CD1c-positive myeloid dendritic cell (primary cell): ENCODE data around the gene MAFG.

Experiments used
- DNase-seq: peaks from one replicate; pipeline ENCODE4 v3.0.0-alpha.2; 2016; ENCODE audit errors: extremely low spot score

Gene MAFG

DNA sequence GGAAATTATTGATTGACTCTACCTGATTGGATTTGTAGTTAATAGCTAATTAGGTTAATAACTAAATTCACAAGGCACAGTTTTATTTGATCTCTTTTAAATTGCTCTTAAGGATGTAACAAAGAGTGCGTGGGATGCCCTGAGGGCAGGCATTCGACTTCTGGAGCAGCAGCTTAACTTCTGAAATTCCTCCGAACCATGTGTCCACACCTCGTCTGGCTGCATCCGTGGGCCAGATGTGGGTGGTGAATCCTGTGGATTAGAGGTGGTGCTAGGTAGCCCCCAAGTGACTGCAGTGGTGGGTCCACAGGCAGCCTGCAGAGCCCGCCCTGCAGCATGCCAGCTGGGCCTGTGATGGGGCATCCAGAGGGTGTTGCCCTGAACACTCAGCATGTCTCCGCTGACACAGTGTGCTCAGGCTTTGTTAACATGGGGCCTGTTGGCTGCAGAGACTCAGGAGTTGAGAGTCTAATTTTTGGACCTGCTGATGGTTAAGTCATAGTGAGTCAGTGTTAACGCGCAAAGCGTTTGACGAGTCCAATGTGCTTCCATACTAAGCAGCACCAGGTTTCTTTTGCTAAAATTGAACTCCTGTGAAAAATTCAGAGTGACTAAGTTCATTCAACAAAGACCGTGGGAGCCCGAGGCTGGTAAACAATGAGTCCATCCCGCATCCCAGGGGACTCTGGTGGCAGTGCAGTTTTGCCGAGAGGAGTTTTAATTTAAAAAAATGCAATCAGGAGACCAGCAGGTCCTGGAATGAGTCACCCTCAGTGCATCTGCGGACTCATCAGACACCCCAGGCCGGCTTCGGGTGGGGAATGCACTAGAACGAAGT lies 29.3 kb downstream of the MAFG start:
- no peak for DNase-seq

DNA sequence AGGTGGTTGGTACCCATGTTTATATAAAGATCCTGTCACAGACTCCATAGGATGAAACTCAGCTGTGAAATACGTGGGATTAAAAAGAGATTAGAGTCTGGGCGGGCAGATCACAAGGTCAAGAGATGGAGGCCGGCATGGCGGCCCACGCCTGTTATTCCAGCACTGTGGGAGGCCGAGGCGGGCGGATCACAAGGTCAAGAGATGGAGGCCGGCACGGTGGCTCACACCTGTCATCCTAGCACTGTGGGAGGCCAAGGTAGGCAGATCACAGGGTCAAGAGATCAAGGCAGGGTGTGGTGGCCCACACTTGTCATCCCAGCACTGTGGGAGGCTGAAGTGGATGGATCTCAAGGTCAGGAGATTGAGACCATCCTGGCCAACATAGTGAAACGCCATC lies 32.1 kb downstream of the MAFG start:
- DNase-seq = no peak

DNA sequence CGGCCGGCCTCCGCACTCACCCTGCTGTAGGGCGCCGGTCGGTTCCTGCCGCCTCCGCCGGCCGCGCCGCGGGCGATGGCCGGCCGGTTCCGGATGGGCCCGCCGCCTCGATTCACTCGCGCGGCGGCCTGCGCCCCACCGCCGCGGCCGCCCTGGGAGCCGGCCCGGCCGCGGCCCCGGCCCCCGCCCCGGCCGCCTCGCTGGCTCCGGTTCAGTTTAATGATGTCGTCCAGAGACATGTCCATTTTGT lies 36.3 kb downstream of the MAFG start:
- peak; percentile 29 for DNase-seq

DNA sequence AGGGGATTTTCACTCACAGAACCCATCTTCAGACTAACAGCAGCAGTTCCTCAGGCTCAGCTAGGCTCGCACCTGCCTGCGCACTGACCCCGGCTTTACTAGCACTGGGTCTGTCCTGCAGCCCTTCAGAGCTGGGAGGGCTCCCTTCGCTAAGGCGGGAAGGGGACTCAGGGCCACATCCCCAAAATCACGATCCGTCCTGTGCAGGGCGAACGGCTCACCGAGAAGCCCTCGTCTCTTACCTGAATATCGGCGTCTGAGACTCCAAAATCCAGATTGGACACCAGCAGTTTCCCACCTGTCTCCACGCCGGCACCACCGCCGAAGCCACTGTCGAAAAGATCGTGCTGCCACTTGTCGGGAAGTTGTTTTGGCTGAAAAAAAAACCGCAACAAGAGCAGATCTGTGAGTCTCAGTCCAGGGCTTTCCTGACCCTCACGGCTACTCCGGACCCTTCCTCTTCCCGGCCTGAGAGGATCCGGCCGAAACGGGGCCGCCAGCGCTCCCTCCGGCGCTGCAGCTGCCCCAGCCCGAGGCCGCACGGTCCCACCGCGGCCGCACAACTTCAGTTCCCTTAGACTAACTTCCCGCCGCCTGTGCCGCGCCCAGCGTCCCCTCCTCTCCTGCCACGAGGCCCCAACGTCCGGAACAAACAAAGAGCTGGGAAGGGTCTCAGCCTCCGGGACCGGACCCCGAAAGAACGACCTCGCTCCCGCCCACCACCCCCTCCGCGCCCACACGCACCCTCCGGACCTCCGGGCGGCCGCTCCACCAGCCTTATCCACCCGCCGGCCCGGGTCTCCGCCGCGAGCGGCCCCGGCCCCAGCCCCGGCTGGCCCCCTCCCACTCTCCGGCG lies 36.9 kb downstream of the MAFG start:
- DNase-seq = peak; percentile 60

DNA sequence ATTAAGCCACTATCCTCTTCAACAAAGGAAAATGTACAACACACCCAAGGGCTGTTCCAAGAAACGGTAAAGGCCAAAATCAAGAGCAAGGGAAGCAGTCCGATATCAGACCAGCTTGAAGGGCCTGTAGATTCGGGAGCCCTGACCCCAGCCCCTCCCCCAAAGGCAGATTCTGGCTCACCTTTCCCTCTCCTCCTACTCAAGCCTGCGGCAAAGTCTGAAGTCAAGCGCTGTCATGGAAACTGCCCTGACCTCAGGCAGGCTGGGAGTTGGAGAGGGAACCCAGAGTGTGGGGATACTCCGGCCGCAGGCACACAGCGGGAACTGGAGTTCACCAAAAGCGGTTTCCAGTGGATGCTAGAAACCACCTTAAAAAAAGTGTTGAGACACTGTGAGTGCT lies 37.9 kb downstream of the MAFG start:
- DNase-seq = no peak

DNA sequence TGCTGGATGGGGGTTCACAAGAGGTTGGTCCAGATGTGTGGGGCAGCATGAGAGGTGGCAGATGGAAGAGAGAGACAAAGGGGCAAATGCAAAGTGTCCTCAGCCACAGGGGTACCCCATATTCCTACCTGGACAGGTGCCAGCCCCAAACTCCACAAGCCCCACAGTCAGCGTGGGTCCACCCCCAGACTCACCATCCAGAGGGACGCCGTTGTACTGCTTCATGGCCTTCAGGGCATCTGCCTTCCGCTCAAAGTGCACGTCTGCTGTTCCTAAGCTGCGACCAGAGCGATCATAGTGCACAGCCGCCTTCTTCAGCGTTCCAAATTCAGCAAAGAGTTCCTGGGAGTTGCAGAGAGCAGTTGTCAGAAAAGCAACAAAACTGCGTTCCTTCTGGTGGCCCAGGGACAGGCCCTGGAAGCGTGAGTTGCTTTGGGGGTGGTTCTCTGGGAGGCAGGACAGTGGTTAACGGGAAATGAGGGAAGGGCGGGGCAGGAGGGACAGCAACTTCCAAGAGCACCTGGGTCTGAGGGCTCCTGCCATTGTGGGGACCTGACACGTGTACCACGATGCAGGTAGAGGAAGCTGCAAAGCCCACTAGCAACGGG lies 38.4 kb downstream of the MAFG start:
- DNase-seq = no peak

DNA sequence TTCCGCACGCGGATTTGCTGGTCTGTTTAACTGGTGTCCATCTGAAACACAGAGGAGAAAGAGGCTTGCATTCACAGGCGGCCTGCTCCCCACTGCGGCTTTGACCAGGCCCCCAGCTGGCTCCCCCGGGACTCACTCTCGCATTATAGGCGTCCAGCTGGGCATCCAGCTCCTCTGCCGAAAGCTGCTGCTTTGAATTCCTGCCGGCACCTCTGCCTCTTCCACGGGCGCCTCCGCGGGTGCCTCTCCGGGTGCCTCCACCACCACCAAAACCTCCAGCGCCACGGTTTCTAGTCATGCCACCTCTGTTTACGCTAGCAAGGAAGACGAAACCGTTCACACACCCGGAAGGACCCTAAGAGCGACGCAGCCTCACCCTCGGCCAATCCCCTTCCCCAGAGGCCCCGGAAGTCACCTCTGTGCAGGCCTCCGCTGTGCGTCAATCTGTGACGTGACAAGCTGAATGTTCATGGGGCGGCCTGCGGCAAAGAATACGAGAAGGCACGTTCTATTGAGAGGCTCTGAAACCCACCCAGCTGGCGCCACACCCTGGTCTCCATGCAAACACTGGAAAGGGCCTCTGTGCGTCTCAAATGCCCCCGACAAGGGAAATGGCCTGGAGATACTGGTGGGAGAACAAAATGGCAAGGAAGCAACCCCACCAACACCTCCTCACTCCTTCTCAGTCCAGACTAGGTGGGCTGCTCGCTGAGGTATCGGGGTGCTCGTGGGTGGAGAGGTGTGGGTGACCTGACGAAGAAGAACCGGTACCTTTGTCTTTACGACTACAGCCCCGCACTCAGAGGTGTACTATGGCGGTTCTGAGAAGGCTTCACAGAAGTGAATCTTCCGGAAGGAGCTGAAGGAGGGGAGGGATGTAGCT lies 39.2 kb downstream of the MAFG start:
- DNase-seq = no peak

DNA sequence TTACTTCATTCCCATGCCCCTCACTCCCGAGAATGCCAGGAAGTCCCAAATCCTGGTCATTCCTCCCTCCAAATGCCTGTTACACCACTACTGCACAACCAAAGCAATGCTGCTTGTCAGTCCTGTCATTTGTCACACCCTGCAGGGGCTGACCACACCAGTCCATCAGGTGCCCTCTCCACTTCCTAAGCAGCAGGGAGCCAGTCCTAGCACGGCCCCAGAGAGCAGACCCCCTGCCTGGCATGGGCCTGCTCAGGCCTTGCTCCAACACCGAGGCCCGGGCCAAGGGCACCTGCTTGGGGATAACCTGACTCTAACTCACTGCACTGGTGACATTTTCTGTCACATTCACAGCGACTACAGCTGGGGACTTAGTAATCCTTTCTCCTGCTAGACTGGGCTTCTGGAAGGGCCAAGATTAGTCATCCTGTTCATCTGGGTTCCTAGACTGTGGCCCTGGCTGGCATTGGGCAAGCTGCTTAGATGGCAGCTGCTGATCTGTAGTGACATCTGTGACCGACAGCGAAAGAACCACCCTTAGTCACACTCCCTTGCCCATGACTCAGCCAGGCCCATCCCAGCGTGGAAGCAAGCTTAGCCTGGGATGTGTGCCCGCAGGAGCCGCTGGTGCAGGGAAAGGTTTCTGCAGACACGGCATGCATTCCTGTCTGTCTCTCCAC lies 41.5 kb downstream of the MAFG start:
- DNase-seq = no peak

DNA sequence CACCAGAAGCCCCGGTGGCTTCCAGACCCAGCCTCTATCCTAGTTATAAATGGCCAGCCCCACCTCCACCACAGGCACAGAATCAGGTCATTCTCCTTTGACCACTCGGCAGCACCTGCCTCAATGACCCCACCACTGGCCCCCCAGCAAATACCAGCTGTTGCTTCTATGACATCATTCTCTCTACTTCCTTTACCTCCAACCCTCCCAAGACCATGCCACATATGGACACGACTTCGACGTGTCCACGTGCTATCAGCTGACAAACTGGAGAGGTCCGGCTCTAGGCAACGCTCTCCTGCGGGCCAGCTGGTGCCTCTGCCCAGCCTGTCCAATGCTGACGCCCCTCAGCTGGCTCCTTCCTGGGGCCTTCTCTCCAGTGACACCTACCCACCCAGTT lies 42.1 kb downstream of the MAFG start:
- DNase-seq = no peak

DNA sequence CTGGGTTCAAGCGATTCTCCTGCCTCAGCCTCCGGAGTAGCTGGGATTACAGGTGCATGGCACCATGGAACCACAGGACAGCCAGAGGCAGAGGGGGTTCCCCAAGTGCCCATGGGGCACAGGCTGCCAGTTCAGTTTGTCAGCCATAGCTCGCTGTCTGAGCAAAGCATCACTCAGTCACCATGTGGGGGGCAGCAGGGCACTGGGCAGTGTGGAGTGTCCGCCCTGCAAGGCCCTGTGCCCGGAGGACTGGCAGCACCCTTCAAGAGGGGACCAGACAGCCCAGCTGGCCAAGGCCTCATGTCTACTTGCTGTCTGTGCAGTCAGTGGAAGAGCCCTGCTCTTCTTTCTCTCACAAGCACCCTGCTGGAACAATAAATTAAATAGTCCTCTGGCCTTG lies 42.6 kb downstream of the MAFG start:
- no peak for DNase-seq

DNA sequence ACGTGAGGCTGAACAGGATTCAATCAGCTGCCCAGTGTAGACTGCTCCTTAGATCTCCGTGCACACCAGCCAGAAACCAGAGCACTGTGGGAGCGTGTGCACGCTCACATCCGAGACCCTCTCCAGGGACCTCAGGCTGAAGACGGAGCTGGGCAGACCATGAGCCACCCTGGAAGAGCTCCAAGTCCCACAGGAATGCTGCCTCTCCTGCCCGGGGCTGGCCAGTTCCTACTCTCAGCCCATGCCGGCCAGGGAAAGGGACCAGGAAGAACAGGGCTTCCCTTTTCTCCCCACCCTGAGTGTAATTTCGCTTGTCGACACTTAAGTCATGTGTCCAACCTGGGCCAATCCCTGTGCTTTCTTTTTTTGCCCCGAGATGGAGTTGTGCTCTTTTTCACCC lies 43.0 kb downstream of the MAFG start:
- DNase-seq = no peak

DNA sequence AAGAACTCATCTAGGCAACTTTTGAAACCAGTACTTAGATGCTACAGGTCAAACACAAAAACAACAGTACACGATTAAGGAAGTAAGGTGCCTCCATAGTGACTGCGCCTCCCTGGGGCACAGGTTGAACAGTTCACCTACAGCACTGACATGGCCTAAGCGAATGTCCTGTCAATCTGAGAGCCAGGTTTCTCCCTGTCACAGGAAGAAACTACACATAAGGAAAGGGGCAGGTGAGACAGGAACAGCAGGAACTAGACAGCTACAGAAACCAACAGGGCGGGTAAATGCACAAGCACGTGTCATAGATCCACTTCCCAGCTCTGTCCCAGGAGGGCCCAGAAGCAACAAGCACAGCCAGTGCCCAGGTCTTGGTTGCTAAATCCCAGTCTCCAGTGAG lies 48.4 kb downstream of the MAFG start:
- no peak for DNase-seq

DNA sequence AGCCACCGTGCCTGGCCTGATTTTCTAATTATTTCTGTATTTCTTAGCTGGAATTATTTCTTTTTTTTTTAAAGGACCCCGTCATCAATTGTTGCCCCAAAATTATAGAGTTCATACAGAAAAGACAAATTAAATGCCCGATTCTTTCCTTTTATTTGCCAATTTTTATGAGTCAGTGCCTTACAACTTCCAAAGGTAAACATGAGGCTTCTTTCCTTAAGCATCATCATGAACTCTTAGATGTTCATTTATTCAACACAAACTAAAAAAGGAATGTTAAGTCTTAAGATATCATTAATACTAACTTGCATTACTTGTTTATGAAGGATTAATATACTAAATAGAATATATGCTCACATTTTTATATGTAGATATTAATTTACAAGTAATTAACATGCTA lies 49.2 kb downstream of the MAFG start:
- no peak for DNase-seq

DNA sequence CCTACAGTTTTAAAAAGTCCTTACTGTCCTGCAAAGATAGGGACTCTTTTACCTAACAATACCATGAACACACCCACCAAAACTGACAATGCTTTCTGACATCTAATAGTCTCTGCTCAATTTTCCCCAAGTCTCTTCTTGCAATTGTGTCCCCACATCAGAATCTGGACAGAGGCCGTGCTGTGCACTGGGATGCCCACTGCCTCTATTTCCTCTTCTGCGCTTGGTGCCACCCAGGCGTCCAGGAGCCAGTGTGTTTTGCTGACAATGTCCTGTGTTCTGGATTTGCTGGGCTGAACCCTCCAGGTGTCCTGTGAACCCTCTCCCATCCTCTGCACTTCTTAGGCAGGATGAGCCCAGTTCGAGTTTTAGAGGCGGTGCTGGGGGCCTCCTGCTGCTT lies 50.0 kb downstream of the MAFG start:
- DNase-seq = no peak

DNA sequence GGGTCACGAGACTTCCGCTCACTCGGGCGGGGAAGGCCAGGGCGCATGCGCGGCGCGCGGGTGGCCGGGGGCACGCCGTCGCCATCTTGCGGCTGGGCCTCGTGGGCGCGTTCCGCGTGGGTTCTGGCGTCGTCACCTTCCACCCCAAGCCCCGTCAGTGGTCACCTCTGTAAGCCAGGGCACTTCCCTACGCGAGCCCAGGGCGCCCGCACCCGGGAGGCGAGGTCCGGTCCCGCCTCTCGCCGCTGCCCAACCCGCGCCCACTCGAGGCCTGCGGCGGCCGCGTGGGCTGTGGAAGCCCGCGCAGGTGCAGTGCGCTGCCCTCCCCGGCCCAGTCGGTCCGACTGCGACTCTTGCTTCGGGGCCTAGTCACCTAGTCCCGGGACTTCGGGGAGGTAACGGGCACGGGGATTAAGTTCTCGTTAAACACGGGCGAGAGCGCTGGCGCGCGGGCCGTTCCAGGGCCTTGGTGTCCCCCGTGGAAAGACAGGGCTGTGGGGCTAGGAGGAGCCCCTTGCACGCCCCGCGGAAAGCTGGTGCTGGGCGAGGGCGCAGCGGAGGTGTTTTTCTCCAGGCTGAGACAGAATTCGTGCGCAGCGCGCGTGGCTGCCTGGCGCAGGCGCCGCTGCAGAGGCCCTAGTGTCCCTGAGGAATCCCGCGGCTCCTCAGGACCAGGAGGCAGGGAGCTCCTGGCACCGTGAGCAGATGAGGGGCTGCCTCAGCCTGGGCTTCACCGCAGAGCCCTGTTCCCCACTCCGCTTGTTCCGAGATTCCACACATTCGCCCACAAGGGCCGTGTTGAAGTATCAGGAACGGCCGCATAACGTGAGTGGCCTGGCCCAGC lies 55.9 kb downstream of the MAFG start:
- peak; percentile 98 for DNase-seq

DNA sequence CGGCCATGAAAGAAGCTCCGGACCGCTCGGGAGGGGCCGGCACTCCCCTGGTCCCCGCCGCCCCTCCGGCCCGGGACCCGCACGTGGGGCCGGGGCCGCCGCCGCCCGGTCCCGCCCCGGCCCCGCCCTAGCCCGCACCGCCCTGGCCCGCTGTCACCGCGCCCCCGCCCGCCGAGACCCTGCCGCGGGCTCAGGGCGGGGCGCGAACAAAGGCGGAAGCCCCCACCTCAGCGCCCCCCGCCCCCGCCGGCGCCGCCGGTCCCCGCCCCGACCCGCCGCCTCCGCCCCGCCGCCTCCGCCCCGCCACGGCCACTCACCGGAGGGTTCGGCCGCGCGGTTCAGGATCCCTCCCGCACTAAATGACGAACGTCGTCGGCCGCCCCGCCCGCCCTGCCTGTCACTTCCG lies 56.6 kb downstream of the MAFG start, which contains the start of gene ARHGDIA:
ARHGDIA (minus strand) TSS at position 357 of the 406 bp plus-strand sequence. CDS start 1,407 bp downstream, outside the sequence.
- no peak for DNase-seq

DNA sequence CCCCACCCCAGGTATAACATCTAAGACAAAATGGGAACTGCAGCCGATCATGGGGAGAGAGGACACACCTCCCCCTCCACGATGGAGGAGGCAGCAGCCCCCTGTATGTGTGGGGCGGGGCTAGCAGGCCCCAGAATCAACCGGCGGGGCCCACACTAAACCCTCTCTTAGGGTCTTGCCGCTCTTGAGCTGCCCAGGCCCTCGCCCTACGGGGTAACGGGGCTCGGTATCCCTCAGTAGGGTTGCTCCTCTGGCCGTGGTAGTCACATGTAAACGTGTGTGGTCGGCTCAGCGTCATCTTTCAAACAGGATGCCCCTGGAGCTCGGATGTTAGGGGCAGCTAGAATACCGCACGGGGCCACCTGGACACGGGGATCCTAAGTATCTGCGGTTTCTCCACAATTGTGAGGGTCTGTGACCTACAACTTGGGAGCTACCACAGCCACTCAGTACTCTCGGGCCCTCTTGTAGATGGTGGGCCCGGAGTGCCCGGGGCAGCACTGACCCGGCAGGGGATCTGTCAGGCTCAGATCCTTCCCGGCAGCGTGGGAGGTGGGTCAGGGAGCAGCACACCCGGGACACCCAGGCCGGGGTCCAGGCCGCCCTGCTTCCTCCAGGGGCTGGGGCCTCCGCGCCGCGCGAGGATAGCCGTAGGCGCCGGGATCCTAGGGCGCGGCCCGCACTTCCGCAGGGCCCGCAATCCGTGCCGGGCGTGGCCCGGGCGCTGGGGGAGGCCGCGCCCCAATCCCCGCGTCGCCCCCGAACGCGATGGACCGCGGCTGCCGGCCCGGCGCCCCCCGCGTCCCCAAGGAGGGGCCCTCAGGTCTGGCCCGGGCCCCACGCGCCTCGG lies 57.2 kb downstream of the MAFG start:
- peak; percentile 69 for DNase-seq

DNA sequence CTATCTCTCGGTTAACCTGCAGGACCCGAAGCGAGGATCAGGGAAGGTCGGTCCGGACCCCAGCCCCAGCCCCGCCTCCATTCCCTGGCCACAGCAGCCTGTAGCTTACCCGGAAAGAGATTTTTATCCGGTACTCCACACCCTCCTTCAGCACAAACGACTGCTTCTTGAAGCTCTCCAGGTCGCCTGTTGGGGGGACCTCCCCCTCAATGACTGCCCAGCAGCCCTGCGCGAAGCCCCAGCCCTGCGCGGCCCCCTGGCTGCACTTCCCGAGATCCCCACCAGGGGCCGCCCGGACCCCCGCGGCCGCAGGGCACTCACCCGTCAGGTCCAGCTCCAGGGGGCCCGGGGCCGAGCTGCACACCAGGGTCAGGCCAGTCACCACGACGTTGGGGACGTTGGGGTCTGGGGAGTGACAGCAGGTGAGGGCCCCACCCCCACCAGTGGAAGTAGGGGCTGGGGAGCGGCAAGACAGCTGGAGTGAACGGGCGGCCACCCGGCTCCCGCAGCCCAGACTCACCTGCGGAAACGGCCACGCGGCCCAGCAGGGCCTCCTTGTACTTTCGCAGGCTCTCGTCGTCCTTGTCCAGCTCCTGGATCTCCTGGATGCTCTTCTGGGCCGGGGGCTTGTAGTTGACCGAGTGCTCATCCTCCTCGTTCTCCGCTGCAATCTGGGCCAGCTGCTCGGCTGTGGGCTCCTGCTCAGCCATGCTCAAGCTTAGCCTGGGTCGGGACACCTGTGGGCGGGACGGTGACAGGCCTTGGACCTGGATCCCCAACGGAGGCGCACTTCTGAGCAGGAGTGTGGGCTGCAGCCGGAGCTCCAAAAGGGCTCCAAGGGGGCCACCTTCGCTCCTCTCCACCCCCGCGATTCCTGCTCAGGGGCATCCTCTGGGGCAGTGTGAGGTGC lies 58.1 kb downstream of the MAFG start:
- DNase-seq = no peak
